GM12878 (cell line): Measurements from ENCODE around the gene ITGA1. TPM values are rescaled to one million over a fixed set of nuclear protein-coding genes. Genes with fewer than 3 reads are reported as not detected.

Experiments
- ATAC-seq: fragments of 200-7000 bp; cut with Tn5 transposase; 3 replicates; pipeline ENCODE4 v1.9.1; 2020; ENCODE audit warnings: mild to moderate bottlenecking, moderate library complexity
- BruUV-seq: library from RNA; stranded (reverse); fragments of 400-500 nt; replicated peaks from 2 replicates; lab custom pipeline; 2021; lab: Mats Ljungman, UMichigan
- CTCF ChIA-PET: fragments of 300-600 bp; sonication (Branson Sonifier 250); formaldehyde crosslinking; extraction: SDS; loops from one replicate; lab custom pipeline; 2021; ENCODE audit warnings: inconsistent platforms; lab: Yijun Ruan, JAX
- POLR2A ChIA-PET: fragments of 350-600 bp; formaldehyde crosslinking; extraction: SDS; loops from one replicate; lab custom pipeline; 2021; ENCODE audit warnings: inconsistent platforms; lab: Charles Lee
- RAD21 ChIA-PET: fragments of 300-600 bp; sonication (Branson Sonifier 250); formaldehyde crosslinking; loops from one replicate; lab custom pipeline; 2023; ENCODE audit warnings: antibody characterized with exemption; ENCODE audit not compliant: unreplicated experiment; lab: Charles Lee
- SMC1A ChIA-PET: fragments of 300-600 bp; sonication (Branson Sonifier 250); formaldehyde crosslinking; loops from one replicate; lab custom pipeline; 2023; ENCODE audit not compliant: unreplicated experiment, uncharacterized antibody; lab: Charles Lee
- DNase-seq: peaks from one replicate; pipeline ENCODE4 v3.0.0-alpha.2; 2011; ENCODE audit warnings: low read depth, low spot score
- FAIRE-seq: peaks from 3 replicates; lab custom pipeline; 2011; peaks lifted over from hg19 to GRCh38; lab: Jason Lieb, UNC
- H2AFZ ChIP-seq: 2 replicates; pipeline ENCODE4 v1.6.0; 2011; ENCODE audit warnings: low read depth, low read length, control low read depth; ENCODE audit not compliant: control insufficient read depth
- H3K27ac ChIP-seq: 2 replicates; pipeline ENCODE4 v1.5.1; 2011; ENCODE audit warnings: control low read depth; ENCODE audit not compliant: control insufficient read depth, insufficient read depth
- H3K27me3 ChIP-seq, 2 experiments: replicated peaks in 1 of 2; 2 replicates each; pipeline versions ENCODE4 v1.6.0 to v1.6.1; 2011; ENCODE audit warnings: low read length in 1 of 2; ENCODE audit not compliant: control insufficient read depth in 2 of 2, insufficient read depth in 2 of 2
- H3K36me3 ChIP-seq, 2 experiments: 2 replicates each; pipeline ENCODE4 v1.5.1; 2011; ENCODE audit warnings: low read length in 1 of 2; ENCODE audit not compliant: control insufficient read depth in 2 of 2, insufficient read depth in 2 of 2
- H3K4me1 ChIP-seq: 2 replicates; pipeline ENCODE4 v1.6.1; 2011; ENCODE audit warnings: mild to moderate bottlenecking, low read length, moderate library complexity, mixed read lengths; ENCODE audit not compliant: control insufficient read depth, insufficient read depth
- H3K4me2 ChIP-seq: 2 replicates; pipeline ENCODE4 v1.6.0; 2011; ENCODE audit warnings: control low read depth; ENCODE audit not compliant: control insufficient read depth, insufficient read depth
- H3K4me3 ChIP-seq: fragments of 200-600 bp; sonication (generic); 2 replicates; pipeline ENCODE4 v1.5.1; 2016
- H3K79me2 ChIP-seq: 2 replicates; pipeline ENCODE4 v1.6.0; 2011; ENCODE audit warnings: low read length; ENCODE audit not compliant: control insufficient read depth, insufficient read depth
- H3K9ac ChIP-seq: 2 replicates; pipeline ENCODE4 v1.8.0; 2011; ENCODE audit warnings: low read length, control low read depth, mixed read lengths; ENCODE audit not compliant: control insufficient read depth, insufficient read depth
- H3K9me3 ChIP-seq: replicated peaks from 3 replicates; pipeline ENCODE4 v1.5.1; 2011; ENCODE audit warnings: mild to moderate bottlenecking, low read length; ENCODE audit not compliant: control insufficient read depth, insufficient read depth
- H4K20me1 ChIP-seq: 2 replicates; pipeline ENCODE4 v1.6.0; 2011; ENCODE audit not compliant: control insufficient read depth, insufficient read depth
- CREB1 ChIP-seq: IDR thresholded peaks from 2 replicates; pipeline ENCODE4 v1.6.1; 2012; ENCODE audit warnings: low read depth, mild to moderate bottlenecking, inconsistent platforms
- KDM1A ChIP-seq: fragments of 200-600 bp; sonication (generic); IDR thresholded peaks from 2 replicates; pipeline ENCODE4 v1.6.1; 2016; ENCODE audit warnings: borderline replicate concordance
- NBN ChIP-seq: fragments of 450-650 bp; IDR thresholded peaks from 2 replicates; pipeline ENCODE4 v1.6.1; 2016
- NFYA ChIP-seq: IDR thresholded peaks from 2 replicates; pipeline ENCODE4 v1.6.1; 2011; ENCODE audit warnings: low read depth, mild to moderate bottlenecking, low read length, improper control_type of control experiment, borderline replicate concordance
- NR2C1 ChIP-seq: fragments of 450-650 bp; IDR thresholded peaks from 2 replicates; pipeline ENCODE4 v1.6.1; 2017; ENCODE audit warnings: antibody characterized with exemption, mild to moderate bottlenecking, moderate library complexity
- NRF1 ChIP-seq: conservative IDR thresholded peaks from 2 replicates; pipeline ENCODE4 v1.6.1; 2011; ENCODE audit warnings: mild to moderate bottlenecking, low read depth, low read length, improper control_type of control experiment
- PAX5 ChIP-seq: IDR thresholded peaks from 2 replicates; pipeline ENCODE4 v1.6.1; 2011; ENCODE audit warnings: low read depth, low read length, borderline replicate concordance
- PAX8 ChIP-seq: fragments of 450-650 bp; IDR thresholded peaks from 2 replicates; pipeline ENCODE4 v1.6.1; 2017; ENCODE audit warnings: mild to moderate bottlenecking, moderate library complexity
- POLR2AphosphoS5 ChIP-seq: IDR thresholded peaks from 2 replicates; pipeline ENCODE4 v1.6.1; 2011; ENCODE audit warnings: mild to moderate bottlenecking, low read length, inconsistent platforms
- RELA ChIP-seq: fragments of 450-650 bp; IDR thresholded peaks from 2 replicates; pipeline ENCODE4 v1.8.0; 2014; ENCODE audit warnings: borderline replicate concordance; ENCODE audit not compliant: partially characterized antibody
- RUNX3 ChIP-seq: IDR thresholded peaks from 2 replicates; pipeline ENCODE4 v1.6.1; 2012; ENCODE audit warnings: low read length, inconsistent platforms
- YY1 ChIP-seq: IDR thresholded peaks from 2 replicates; pipeline ENCODE4 v1.6.1; 2011; ENCODE audit warnings: low read depth, mild to moderate bottlenecking, low read length
- ZBTB11 ChIP-seq: fragments of 450-650 bp; formaldehyde crosslinking; IDR thresholded peaks from 2 replicates; pipeline ENCODE4 v1.5.0; 2022; ENCODE audit warnings: mild to moderate bottlenecking, missing genetic modification characterization
- ZSCAN29 ChIP-seq: fragments of 450-650 bp; IDR thresholded peaks from 2 replicates; pipeline ENCODE4 v1.6.1; 2017; ENCODE audit warnings: mild to moderate bottlenecking, moderate library complexity
- WGBS: methylation state at CpG from one replicate; pipeline ENCODE4 v1.1.6; 2016; ENCODE audit warnings: low lambda C conversion rate; ENCODE audit not compliant: insufficient replicate concordance, insufficient coverage; ENCODE audit errors: missing lambda C conversion rate; 5-methylcytosine and 5-hydroxymethylcytosine counted together
- in situ Hi-C: fragments of 300-500 bp; cut with MboI; formaldehyde crosslinking; loops from 9 replicates; pipeline ENCODE4 v1.14.3; 2018; ENCODE audit warnings: mixed read lengths
- intact Hi-C: fragments of 100-400 bp; cut with micrococcal nuclease; formaldehyde crosslinking; loops from one replicate; pipeline ENCODE4 v1.14.2; 2022; ENCODE audit not compliant: unreplicated experiment
- polyA plus RNA-seq, 11 experiments: library from polyadenylated mRNA; depleted of rRNA in 4 of 11; unstranded in 6 of 11; stranded (reverse) in 5 of 11; fragments of >200 nt; fragmentation: Nextera tagmentation in 4 of 11; fragmentation: Illumina TruSeq in 1 of 11; extraction: Ambion mirVana in 4 of 11; extraction: Trizol in 1 of 11; gene quantifications; 1 replicate in 1 of 11; 2 replicates in 10 of 11; pipeline versions ENCODE4 v1.2.1 to v1.2.3, GENCODE V29; 2011 to 2016; ENCODE audit warnings: inconsistent platforms in 2 of 11, missing spikeins in 2 of 11, low read depth in 1 of 11
- total RNA-seq, 4 experiments: library from RNA; depleted of rRNA in 3 of 4; stranded (reverse); fragments of >200 nt in 3 of 4; fragmentation: Illumina TruSeq in 1 of 4; extraction: Trizol in 1 of 4; gene quantifications; 2 replicates each; pipeline versions ENCODE4 v1.2.1 to v1.2.3, GENCODE V29; 2013 to 2021
- TF ChIP-seq, protein P1 (sequence below): IDR thresholded peaks from 2 replicates; pipeline ENCODE4 v1.6.1; 2012; ENCODE audit warnings: low read depth, low read length, improper control_type of control experiment
- TF ChIP-seq, protein P2 (sequence below): IDR thresholded peaks from 2 replicates; pipeline ENCODE4 v1.6.1; 2011; ENCODE audit warnings: mild to moderate bottlenecking, low read depth, low read length, moderate library complexity; ENCODE audit not compliant: insufficient replicate concordance

Gene ITGA1
- total and polyA plus RNA-seq, 10 of the 15 experiments (the other 5 are each of a cell fraction or from before 2014, with no cell fraction given), result 0.02 to 0.56 (median 0.19) TPM

DNA sequence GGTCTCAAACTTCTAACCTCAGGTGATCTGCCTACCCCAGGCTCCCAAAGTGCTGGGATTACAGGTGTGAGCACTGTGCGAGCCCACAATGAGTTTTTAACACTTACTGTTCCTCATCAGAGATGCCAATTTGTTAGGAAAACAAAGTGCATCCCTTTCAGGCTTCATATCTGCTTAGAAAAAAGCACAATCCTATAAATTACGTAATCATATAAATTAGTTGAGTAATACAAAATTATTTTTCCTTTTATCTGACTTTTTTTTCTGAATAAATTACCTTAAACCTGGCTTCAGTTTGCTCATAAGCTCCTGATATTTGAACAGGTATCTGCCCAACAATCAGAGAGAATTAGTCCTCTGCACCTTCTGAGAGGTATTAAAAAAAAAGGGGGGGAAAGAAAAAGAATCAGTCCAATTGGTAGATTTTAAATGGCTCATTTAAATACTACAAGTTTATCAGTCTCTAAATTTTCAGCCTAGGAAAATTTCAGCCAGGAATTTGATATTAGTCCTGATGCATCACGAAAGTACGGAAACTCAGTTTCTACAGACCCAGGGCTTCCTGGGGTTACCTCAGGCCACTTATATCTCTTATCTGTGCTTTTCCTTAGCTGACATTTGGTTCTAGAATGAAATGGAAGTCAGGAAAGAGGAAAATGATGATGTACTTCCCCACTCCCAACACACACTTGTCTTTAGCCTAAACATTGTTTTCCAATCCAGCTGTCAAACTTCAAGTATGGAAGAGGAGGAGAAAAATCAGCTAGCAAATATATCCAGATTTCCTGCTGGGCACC, 26.8 kb downstream of the ITGA1 start:
- Histone ChIP-seq H3K9me3 (no peaks in the 10 kb centered on the region), H3K36me3 (no peaks in the 10 kb centered on the region), H3K4me3 (no peak overlapping the region), H2AFZ (no peak overlapping the region), H3K27ac (no peak overlapping the region), H3K4me1 (no peaks in the 10 kb centered on the region), H3K4me2 (no peak overlapping the region), H4K20me1 (no peaks in the 10 kb centered on the region), H3K27me3 (no peaks in the 10 kb centered on the region), H3K9ac (no peak overlapping the region), H3K79me2 (no peaks in the 10 kb centered on the region)
- WGBS, result 51% methylated on average over 4 of the region's 4 CpGs
- ChIA-PET POLR2A (no interaction called here), CTCF (no interaction called here), SMC1A (interaction anchor here (0.8 to 1.2 kb wide), 2 partner anchors 15 to 19 kb away, joined by 3 read pairs; no protein-coding TSS in a partner anchor), RAD21 (no interaction called here)
- BruUV-seq, result no TSS peak
- no peak for DNase-seq
- no peak for ATAC-seq
- intact Hi-C loops (no loop called here), in situ Hi-C loops (no loop called here)
- FAIRE-seq, result no peak
- TF ChIP-seq POLR2AphosphoS5, result no peak
- no peak for TF ChIP-seq RUNX3
- TF ChIP-seq PAX8, result no peak
- TF ChIP-seq ZBTB11 (CRISPR knock-in tag), result no peak
- TF ChIP-seq YY1, result no peak
- TF ChIP-seq CREB1, result no peak
- no peak for TF ChIP-seq NFYA
- no peak for TF ChIP-seq NR2C1
- TF ChIP-seq KDM1A, result no peak
- TF ChIP-seq, protein P1, sequence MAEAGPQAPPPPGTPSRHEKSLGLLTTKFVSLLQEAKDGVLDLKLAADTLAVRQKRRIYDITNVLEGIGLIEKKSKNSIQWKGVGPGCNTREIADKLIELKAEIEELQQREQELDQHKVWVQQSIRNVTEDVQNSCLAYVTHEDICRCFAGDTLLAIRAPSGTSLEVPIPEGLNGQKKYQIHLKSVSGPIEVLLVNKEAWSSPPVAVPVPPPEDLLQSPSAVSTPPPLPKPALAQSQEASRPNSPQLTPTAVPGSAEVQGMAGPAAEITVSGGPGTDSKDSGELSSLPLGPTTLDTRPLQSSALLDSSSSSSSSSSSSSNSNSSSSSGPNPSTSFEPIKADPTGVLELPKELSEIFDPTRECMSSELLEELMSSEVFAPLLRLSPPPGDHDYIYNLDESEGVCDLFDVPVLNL, result no peak
- TF ChIP-seq RELA, result no peak
- no peak for TF ChIP-seq PAX5
- TF ChIP-seq, protein P2, sequence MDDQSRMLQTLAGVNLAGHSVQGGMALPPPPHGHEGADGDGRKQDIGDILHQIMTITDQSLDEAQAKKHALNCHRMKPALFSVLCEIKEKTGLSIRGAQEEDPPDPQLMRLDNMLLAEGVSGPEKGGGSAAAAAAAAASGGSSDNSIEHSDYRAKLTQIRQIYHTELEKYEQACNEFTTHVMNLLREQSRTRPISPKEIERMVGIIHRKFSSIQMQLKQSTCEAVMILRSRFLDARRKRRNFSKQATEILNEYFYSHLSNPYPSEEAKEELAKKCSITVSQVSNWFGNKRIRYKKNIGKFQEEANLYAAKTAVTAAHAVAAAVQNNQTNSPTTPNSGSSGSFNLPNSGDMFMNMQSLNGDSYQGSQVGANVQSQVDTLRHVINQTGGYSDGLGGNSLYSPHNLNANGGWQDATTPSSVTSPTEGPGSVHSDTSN, result no peak
- no peak for TF ChIP-seq NRF1
- TF ChIP-seq NBN, result no peak
- no peak for TF ChIP-seq ZSCAN29
